SU-DHL-6 (cell line): ENCODE results near the gene MAST2.

Experiments used
- EZH2phosphoT487 ChIP-seq: fragments of 200-600 bp; sonication (generic), shearing (Covaris generic); conservative IDR thresholded peaks from 2 replicates; pipeline ENCODE4 v1.6.1; 2018; ENCODE audit warnings: mild to moderate bottlenecking, antibody characterized with exemption, low read length, moderate library complexity, mixed read lengths
- TF ChIP-seq, protein P1 (sequence below): fragments of 200-600 bp; sonication (generic); IDR thresholded peaks from one replicate; pipeline ENCODE4 v1.5.1; 2017; ENCODE audit warnings: antibody characterized with exemption, mild to moderate bottlenecking, low read length, moderate library complexity; ENCODE audit not compliant: insufficient read depth, poor library complexity, severe bottlenecking

DNA sequence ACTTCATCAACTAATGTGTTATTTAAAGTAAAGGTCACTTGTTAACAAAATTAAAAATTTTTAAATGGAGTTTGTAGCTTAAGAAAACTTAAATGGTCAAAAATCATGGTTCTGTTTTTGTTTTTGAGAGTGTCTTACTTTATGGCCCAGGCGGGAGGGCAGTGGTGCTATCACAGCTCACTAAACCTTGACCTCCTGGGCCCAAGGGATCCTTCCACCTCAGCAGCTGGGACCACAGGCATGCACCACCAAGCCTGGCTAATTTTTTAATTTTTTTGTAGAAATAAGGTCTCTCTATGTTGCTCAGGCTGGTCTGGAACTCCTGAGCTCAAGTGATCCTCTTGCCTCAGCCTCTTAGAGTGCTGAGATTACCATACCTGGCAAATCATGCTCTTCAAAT, 111.4 kb downstream of the MAST2 start:
- TF ChIP-seq, protein P1, sequence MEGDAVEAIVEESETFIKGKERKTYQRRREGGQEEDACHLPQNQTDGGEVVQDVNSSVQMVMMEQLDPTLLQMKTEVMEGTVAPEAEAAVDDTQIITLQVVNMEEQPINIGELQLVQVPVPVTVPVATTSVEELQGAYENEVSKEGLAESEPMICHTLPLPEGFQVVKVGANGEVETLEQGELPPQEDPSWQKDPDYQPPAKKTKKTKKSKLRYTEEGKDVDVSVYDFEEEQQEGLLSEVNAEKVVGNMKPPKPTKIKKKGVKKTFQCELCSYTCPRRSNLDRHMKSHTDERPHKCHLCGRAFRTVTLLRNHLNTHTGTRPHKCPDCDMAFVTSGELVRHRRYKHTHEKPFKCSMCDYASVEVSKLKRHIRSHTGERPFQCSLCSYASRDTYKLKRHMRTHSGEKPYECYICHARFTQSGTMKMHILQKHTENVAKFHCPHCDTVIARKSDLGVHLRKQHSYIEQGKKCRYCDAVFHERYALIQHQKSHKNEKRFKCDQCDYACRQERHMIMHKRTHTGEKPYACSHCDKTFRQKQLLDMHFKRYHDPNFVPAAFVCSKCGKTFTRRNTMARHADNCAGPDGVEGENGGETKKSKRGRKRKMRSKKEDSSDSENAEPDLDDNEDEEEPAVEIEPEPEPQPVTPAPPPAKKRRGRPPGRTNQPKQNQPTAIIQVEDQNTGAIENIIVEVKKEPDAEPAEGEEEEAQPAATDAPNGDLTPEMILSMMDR: no peak
- no peak for TF ChIP-seq EZH2phosphoT487
